ENCODE data around the gene SPATA17. TPM values are rescaled to one million over a fixed set of nuclear protein-coding genes. Genes with fewer than 3 reads are reported as not detected.

Gene SPATA17
- total RNA-seq, 2 experiments from 2014 or later = 0.14 TPM; not detected in 1

DNA sequence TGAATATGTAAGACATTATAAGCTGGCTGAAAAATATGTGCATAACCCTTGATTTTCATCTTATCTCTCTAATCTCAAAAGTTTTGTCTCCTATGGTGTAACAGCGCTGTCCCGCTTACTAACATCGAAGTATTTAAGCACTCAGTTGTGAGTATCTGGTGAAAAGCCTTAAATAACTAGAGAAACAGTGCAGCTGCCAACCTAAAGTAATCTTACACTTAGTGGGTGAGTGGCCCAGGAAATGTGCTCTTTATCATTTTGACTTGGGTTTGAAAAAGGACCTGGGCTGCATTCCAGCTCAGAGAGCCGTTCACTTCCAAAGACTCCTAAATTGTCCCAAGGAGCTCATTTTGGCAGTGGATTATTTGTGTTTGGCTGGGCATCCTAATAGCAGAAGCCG, 225.9 kb downstream of the SPATA17 start:
- no peak overlapping the region for H3K4me3 Mint-ChIP-seq
- no peaks in the 10 kb centered on the region for H3K27me3 Mint-ChIP-seq
- ATAC-seq (no peak), DNase-seq (no peak)
- POLR2A ChIA-PET = interaction anchor here (0.7 kb wide), 1 partner anchor 891 kb away, joined by 5 read pairs; no protein-coding TSS in a partner anchor
- H3K36me3 Mint-ChIP-seq (ENCODE audit: low read depth) = no peaks in the 10 kb centered on the region
- no peak overlapping the region for H3K27ac Mint-ChIP-seq
- H3K4me1 Mint-ChIP-seq = no peaks in the 10 kb centered on the region
- intact Hi-C loops (cut with DNase I, micrococcal nuclease) = no loop called here
- peaks cover 4% of the 10 kb centered on the region for H3K9me3 Mint-ChIP-seq (ENCODE audit: low read depth)
- CTCF ChIA-PET = no interaction called here

DNA sequence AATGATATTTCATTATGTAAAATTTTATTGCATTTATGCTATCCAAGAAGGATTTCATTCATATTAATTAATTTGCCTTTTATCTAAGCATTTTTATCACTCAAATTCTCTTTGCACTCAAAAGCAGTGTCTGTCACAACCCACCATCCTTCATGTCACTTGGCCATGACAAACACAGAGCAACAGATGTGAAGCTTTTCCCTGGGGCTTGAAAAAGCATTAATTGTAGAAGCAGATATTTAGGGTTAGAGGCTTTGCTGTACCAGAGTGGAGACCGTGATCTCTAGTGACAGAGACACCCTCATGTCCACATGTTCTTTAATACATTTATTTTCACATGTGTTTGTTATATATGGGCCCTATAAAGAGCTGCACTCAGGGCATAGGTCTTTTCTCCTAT, 230.5 kb downstream of the SPATA17 start:
- peaks cover 4% of the 10 kb centered on the region for H3K9me3 Mint-ChIP-seq (ENCODE audit: low read depth)
- H3K36me3 Mint-ChIP-seq (ENCODE audit: low read depth) = no peaks in the 10 kb centered on the region
- no peak for ATAC-seq
- no peak overlapping the region for H3K4me3 Mint-ChIP-seq
- no peak overlapping the region for H3K27ac Mint-ChIP-seq
- ChIA-PET POLR2A (no interaction called here), CTCF (no interaction called here)
- no peaks in the 10 kb centered on the region for H3K27me3 Mint-ChIP-seq
- intact Hi-C loops (cut with DNase I, micrococcal nuclease) = no loop called here
- no peak for DNase-seq
- H3K4me1 Mint-ChIP-seq = no peaks in the 10 kb centered on the region

GRCh38 chr1:217867446-217867995, 236.4 kb downstream of the SPATA17 start:
- no peak for DNase-seq
- intact Hi-C loops (cut with DNase I, micrococcal nuclease) = no loop called here
- ChIA-PET CTCF (no interaction called here), POLR2A (no interaction called here)
- Mint-ChIP-seq H3K4me3 (no peak overlapping the region), H3K4me1 (no peaks in the 10 kb centered on the region), H3K27ac (no peak overlapping the region), H3K9me3 (ENCODE audit: low read depth) (no peaks in the 10 kb centered on the region), H3K27me3 (no peaks in the 10 kb centered on the region), H3K36me3 (ENCODE audit: low read depth) (no peaks in the 10 kb centered on the region)
- ATAC-seq = no peak

DNA sequence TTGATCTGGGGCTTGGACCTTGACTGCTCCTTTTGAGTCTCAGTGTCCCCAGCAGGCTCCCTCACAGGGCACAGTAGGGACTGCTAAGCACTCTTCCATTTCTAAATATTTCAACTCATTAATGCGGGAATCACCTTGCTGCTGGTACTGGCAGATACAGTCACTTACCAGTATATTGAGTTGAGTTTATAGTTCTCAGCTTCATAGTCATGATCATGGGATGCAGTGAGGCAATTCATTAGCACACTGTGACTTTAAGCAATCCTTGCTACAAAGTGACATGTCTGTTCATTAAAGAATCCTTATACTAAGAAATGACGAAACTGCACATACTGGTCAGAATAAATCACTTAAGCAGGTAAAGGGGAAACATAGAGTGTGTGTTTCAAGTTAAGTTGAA, 240.8 kb downstream of the SPATA17 start:
- intact Hi-C loops (cut with DNase I, micrococcal nuclease) = no loop called here
- DNase-seq (no peak), ATAC-seq (no peak)
- Mint-ChIP-seq H3K9me3 (ENCODE audit: low read depth) (peaks cover 1% of the 10 kb centered on the region), H3K36me3 (ENCODE audit: low read depth) (no peaks in the 10 kb centered on the region), H3K4me1 (no peaks in the 10 kb centered on the region), H3K4me3 (no peak overlapping the region), H3K27ac (no peak overlapping the region), H3K27me3 (no peaks in the 10 kb centered on the region)
- POLR2A ChIA-PET = no interaction called here
- CTCF ChIA-PET = no interaction called here

- DNase-seq = no peak
- CTCF ChIA-PET = no interaction called here
- Mint-ChIP-seq H3K9me3 (ENCODE audit: low read depth) (peaks cover 3% of the 10 kb centered on the region), H3K27me3 (no peaks in the 10 kb centered on the region), H3K36me3 (ENCODE audit: low read depth) (no peaks in the 10 kb centered on the region), H3K4me1 (no peaks in the 10 kb centered on the region), H3K4me3 (no peak overlapping the region), H3K27ac (no peak overlapping the region)
- intact Hi-C loops (cut with DNase I, micrococcal nuclease) = no loop called here
- POLR2A ChIA-PET = no interaction called here
- no peak for ATAC-seq
Measured at GRCh38 chr1:217875229-217875628, 244.1 kb downstream of the SPATA17 start.

DNA sequence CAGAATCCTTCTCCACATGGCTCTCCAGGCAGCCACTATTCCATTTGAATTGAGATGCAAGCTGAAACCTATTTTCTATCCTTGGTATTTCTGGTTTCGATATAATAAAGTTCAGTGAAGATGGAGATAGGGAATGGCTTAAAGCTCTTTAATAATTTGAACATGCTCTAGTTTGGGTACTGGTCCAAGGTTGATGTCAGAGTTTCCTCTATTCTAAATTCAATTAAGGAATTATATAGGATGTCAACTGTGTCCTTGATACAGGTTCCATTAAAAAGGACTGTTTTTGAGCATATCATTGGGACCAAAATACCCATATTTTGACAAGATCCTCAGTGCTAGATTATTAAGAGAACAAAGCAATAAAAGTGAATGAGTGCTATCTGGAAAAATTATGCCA, 245.3 kb downstream of the SPATA17 start:
- no peak for ATAC-seq

DNA sequence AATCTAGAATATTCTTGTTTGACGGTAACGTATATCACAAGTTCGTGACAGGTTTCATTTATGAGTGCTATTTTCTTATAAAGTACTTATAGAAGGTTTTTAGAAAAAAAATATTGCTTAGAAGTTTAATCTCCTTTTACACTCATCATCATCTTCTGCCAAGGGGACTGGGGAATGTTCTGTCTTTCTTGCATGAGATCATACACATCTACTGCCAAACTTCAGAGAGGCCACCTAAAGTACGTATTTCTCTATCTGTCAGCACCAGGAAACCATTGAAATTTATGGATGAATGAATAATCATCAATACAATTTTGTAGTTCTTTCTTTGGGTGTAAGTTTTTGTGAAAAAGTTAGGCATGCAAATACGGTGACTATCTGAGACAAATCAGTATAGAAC, 245.8 kb downstream of the SPATA17 start:
- peaks cover 3% of the 10 kb centered on the region for H3K9me3 Mint-ChIP-seq (ENCODE audit: low read depth)
- DNase-seq (no peak), ATAC-seq (no peak)
- CTCF ChIA-PET = no interaction called here
- intact Hi-C loops (cut with DNase I, micrococcal nuclease) = no loop called here
- H3K4me3 Mint-ChIP-seq = no peak overlapping the region
- POLR2A ChIA-PET = no interaction called here
- H3K27ac Mint-ChIP-seq = no peak overlapping the region
- no peaks in the 10 kb centered on the region for H3K4me1 Mint-ChIP-seq
- H3K36me3 Mint-ChIP-seq (ENCODE audit: low read depth) = no peaks in the 10 kb centered on the region
- no peaks in the 10 kb centered on the region for H3K27me3 Mint-ChIP-seq

More for the DNA sequence above, 245.3 kb downstream of the SPATA17 start:
- no peak overlapping the region for H3K27ac Mint-ChIP-seq
- no peaks in the 10 kb centered on the region for H3K4me1 Mint-ChIP-seq
- CTCF ChIA-PET = no interaction called here
- no peaks in the 10 kb centered on the region for H3K27me3 Mint-ChIP-seq
- H3K4me3 Mint-ChIP-seq = no peak overlapping the region
- H3K9me3 Mint-ChIP-seq (ENCODE audit: low read depth) = peaks cover 3% of the 10 kb centered on the region
- no peaks in the 10 kb centered on the region for H3K36me3 Mint-ChIP-seq (ENCODE audit: low read depth)
- POLR2A ChIA-PET = no interaction called here
- DNase-seq = no peak
- intact Hi-C loops (cut with DNase I, micrococcal nuclease) = no loop called here

DNA sequence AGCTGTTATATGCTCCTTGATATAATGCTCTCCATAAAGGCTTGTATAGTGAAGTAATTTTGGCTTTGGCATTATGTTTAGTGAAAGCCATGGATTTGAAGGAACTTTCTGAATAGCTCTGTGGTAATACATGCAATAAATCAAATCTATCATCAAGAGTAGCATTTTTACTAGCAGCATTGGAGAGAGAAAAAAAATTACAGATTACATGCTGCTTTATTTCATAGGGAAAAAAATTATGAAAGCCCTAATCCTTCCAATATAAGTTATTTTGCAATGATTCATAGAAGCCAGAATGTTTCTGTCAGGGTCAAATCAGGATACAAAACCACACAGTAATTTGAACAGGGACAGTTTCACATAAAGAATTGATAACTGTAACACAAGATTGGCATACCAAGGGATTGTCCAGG, 250.0 kb downstream of the SPATA17 start:
- intact Hi-C loops (cut with DNase I, micrococcal nuclease) = no loop called here
- peaks cover 5% of the 10 kb centered on the region for H3K9me3 Mint-ChIP-seq (ENCODE audit: low read depth)
- H3K27me3 Mint-ChIP-seq = no peaks in the 10 kb centered on the region
- H3K36me3 Mint-ChIP-seq (ENCODE audit: low read depth) = no peaks in the 10 kb centered on the region
- H3K4me3 Mint-ChIP-seq = no peak overlapping the region
- ChIA-PET POLR2A (no interaction called here), CTCF (no interaction called here)
- DNase-seq (no peak), ATAC-seq (no peak)
- no peaks in the 10 kb centered on the region for H3K4me1 Mint-ChIP-seq
- H3K27ac Mint-ChIP-seq = no peak overlapping the region

DNA sequence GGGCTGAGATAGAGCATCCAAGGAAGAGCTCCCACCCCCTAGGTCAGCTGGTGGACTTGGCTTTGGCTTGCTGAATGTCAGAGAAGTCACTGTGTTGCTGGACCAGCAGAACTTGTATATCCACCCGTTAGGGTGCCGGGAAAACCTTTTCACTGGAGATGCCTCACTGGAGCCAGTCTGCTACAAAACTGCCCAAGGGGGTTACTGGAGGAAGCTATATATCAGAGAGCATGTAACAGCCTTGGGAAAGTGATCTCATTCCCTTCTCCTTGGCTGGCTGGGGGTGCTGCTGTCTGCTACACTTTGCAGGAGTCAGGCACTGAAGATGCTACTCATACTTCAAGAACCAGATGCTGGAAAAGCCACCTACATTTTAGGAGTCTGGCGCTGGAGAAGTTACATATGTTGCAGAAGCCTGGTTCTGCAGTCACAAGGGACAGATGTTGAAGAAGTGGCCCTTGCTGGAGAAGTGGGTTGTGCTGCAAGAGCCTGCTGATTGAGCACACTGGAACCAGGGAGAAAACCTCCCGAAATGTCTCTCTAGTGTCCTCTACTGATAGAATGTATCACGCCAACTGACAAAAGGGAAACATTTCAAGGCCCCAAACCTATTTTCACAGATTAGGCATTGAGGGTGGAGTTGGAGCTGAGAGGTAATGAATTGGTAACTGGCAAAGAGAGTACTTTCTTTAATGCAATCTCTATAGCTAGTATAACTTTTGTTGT, 250.6 kb downstream of the SPATA17 start:
- H3K27ac Mint-ChIP-seq = no peak overlapping the region
- no peaks in the 10 kb centered on the region for H3K36me3 Mint-ChIP-seq (ENCODE audit: low read depth)
- H3K27me3 Mint-ChIP-seq = no peaks in the 10 kb centered on the region
- H3K4me3 Mint-ChIP-seq = no peak overlapping the region
- no peaks in the 10 kb centered on the region for H3K4me1 Mint-ChIP-seq
- ChIA-PET POLR2A (no interaction called here), CTCF (interaction anchor here (1.6 kb wide), 1 partner anchor 11 kb away, joined by 5 read pairs; no protein-coding TSS in a partner anchor)
- intact Hi-C loops (cut with DNase I, micrococcal nuclease) = no loop called here
- no peak for ATAC-seq
- peaks cover 4% of the 10 kb centered on the region for H3K9me3 Mint-ChIP-seq (ENCODE audit: low read depth)
- no peak for DNase-seq

DNA sequence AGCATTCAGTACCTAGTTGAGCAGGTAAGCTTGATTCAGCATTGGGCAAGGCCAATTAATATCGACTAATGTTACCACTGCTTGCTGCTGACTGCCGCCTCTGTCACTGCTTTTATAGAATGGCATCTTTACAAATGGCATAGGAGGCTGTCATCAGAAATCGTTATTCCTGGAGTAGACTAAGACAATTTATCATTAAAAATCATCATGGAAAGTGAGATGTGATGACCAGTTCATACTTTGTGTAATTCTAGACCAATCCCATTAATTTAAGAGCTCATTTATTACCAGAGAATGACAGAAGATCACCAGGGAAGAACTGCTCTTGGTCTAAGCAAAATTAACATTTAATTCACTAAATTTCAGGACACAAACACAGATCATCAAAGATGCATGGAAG, 254.0 kb downstream of the SPATA17 start:
- H3K4me1 Mint-ChIP-seq = no peaks in the 10 kb centered on the region
- DNase-seq (no peak), ATAC-seq (no peak)
- H3K27ac Mint-ChIP-seq = no peak overlapping the region
- no peaks in the 10 kb centered on the region for H3K36me3 Mint-ChIP-seq (ENCODE audit: low read depth)
- intact Hi-C loops (cut with DNase I, micrococcal nuclease) = no loop called here
- ChIA-PET CTCF (no interaction called here), POLR2A (no interaction called here)
- H3K9me3 Mint-ChIP-seq (ENCODE audit: low read depth) = peaks cover 2% of the 10 kb centered on the region
- no peak overlapping the region for H3K4me3 Mint-ChIP-seq
- no peaks in the 10 kb centered on the region for H3K27me3 Mint-ChIP-seq

- intact Hi-C loops (cut with DNase I, micrococcal nuclease) = no loop called here
- Mint-ChIP-seq H3K36me3 (ENCODE audit: low read depth) (no peaks in the 10 kb centered on the region), H3K4me3 (no peak overlapping the region), H3K9me3 (ENCODE audit: low read depth) (peaks cover 1% of the 10 kb centered on the region), H3K27me3 (no peaks in the 10 kb centered on the region), H3K4me1 (no peaks in the 10 kb centered on the region), H3K27ac (no peak overlapping the region)
- ATAC-seq (no peak), DNase-seq (no peak)
- POLR2A ChIA-PET = no interaction called here
- CTCF ChIA-PET = no interaction called here
Measured at GRCh38 chr1:217888328-217888727, 257.2 kb downstream of the SPATA17 start.

DNA sequence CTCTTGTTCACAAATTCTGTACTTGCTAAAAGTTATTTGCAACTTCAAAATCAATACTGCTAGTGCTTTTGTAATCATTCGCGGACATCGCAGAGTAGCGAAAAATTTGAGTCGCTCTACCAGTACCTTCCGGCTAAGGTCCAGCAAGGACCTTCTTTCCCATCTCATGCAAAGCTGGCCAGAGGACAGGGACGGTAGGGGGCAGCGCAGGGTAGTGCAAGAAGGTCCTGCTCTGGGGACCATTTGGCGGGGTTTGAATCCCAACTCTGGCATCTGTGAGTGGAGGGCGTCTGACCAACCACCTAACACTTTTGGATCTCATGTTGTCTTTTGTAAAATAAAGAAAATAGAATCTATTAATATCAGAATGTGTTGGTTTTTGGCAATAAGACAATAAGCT, 258.3 kb downstream of the SPATA17 start:
- Mint-ChIP-seq H3K4me1 (no peaks in the 10 kb centered on the region), H3K27me3 (no peaks in the 10 kb centered on the region), H3K27ac (no peak overlapping the region), H3K9me3 (ENCODE audit: low read depth) (no peaks in the 10 kb centered on the region), H3K36me3 (ENCODE audit: low read depth) (no peaks in the 10 kb centered on the region), H3K4me3 (no peak overlapping the region)
- ChIA-PET CTCF (no interaction called here), POLR2A (no interaction called here)
- intact Hi-C loops (cut with DNase I, micrococcal nuclease) = no loop called here
- peak; percentile 6 for DNase-seq
- no peak for ATAC-seq

Data from activated CD4-positive, alpha-beta T cell treated with anti-CD3 and anti-CD28 coated beads for 36 hours (primary cell).